Neural cell (in vitro differentiated cells): ENCODE results near the gene TRIM66. TPM values are rescaled to one million over a fixed set of nuclear protein-coding genes. Genes with fewer than 3 reads are reported as not detected.

Experiments
- H2AFZ ChIP-seq: fragments of 200-600, 300-800 bp; sonication (generic), shearing (Covaris generic); 2 replicates; pipeline ENCODE4 v1.6.0; 2014; ENCODE audit warnings: low read depth, mild to moderate bottlenecking, antibody characterized with exemption, low read length, moderate library complexity
- H3F3A ChIP-seq: fragments of 200-600 bp; shearing (Covaris generic); 2 replicates; pipeline ENCODE4 v1.6.1; 2016; ENCODE audit warnings: mild to moderate bottlenecking, moderate library complexity, mixed read lengths, antibody characterized with exemption, low read length; ENCODE audit not compliant: insufficient read depth, poor library complexity, severe bottlenecking
- H3K27ac ChIP-seq: fragments of 200-600, 300-800 bp; sonication (generic), shearing (Covaris generic); 2 replicates; pipeline ENCODE4 v1.5.1; 2014; ENCODE audit warnings: mild to moderate bottlenecking, low read length, moderate library complexity
- H3K27me3 ChIP-seq: fragments of 300-800, 200-600 bp; sonication (generic), shearing (Covaris generic); 2 replicates; pipeline ENCODE4 v1.6.0; 2014; ENCODE audit warnings: mild to moderate bottlenecking, low read depth, low read length, moderate library complexity; ENCODE audit not compliant: insufficient read depth
- H3K36me3 ChIP-seq: fragments of 300-800, 200-600 bp; sonication (generic), shearing (Covaris generic); 2 replicates; pipeline ENCODE4 v1.5.1; 2014; ENCODE audit warnings: mild to moderate bottlenecking, antibody characterized with exemption, low read length, moderate library complexity; ENCODE audit not compliant: insufficient read depth
- H3K4me2 ChIP-seq: fragments of 300-800, 200-600 bp; sonication (generic), shearing (Covaris generic); 2 replicates; pipeline ENCODE4 v1.6.0; 2014; ENCODE audit warnings: mild to moderate bottlenecking, low read length
- H3K4me3 ChIP-seq: fragments of 300-800, 200-600 bp; sonication (generic), shearing (Covaris generic); 2 replicates; pipeline ENCODE4 v1.5.1; 2014; ENCODE audit warnings: mild to moderate bottlenecking, low read length, moderate library complexity
- H3K79me2 ChIP-seq: fragments of 200-600 bp; shearing (Covaris generic); replicated peaks from 2 replicates; pipeline ENCODE4 v1.6.0; 2014; ENCODE audit warnings: mild to moderate bottlenecking, low read length, moderate library complexity; ENCODE audit not compliant: insufficient read depth
- H3K9ac ChIP-seq: fragments of 300-800, 200-600 bp; sonication (generic), shearing (Covaris generic); 2 replicates; pipeline ENCODE4 v1.6.1; 2016; ENCODE audit warnings: mild to moderate bottlenecking, low read length, mixed read lengths
- H3K9me2 ChIP-seq: fragments of 200-600 bp; shearing (Covaris generic); 2 replicates; pipeline ENCODE4 v1.6.1; 2016; ENCODE audit warnings: mild to moderate bottlenecking, low read length, mixed read lengths; ENCODE audit not compliant: insufficient read depth
- H3K9me3 ChIP-seq: fragments of 200-600, 300-800 bp; sonication (generic), shearing (Covaris generic); 2 replicates; pipeline ENCODE4 v1.6.1; 2016; ENCODE audit warnings: mild to moderate bottlenecking, mixed run types, low read length, moderate library complexity, mixed read lengths
- H4K20me1 ChIP-seq: fragments of 200-600 bp; shearing (Covaris generic); 2 replicates; pipeline ENCODE4 v1.6.1; 2016; ENCODE audit warnings: mild to moderate bottlenecking, mixed run types; ENCODE audit not compliant: insufficient read depth
- EP300 ChIP-seq: fragments of 450-650 bp; conservative IDR thresholded peaks from 2 replicates; pipeline ENCODE4 v1.6.1; 2014; ENCODE audit warnings: antibody characterized with exemption, mild to moderate bottlenecking, moderate library complexity; ENCODE audit not compliant: poor library complexity, severe bottlenecking
- EZH2 ChIP-seq: fragments of 200-600, 300-800 bp; shearing (Covaris generic), sonication (generic); IDR thresholded peaks from 2 replicates; pipeline ENCODE4 v1.6.1; 2014; ENCODE audit warnings: antibody characterized with exemption, low read length, borderline replicate concordance, mild to moderate bottlenecking; ENCODE audit not compliant: insufficient read depth, poor library complexity, severe bottlenecking
- MXI1 ChIP-seq: fragments of 450-650 bp; conservative IDR thresholded peaks from 2 replicates; pipeline ENCODE4 v1.6.1; 2014; ENCODE audit warnings: antibody characterized with exemption, mild to moderate bottlenecking; ENCODE audit not compliant: poor library complexity, severe bottlenecking
- POLR2AphosphoS5 ChIP-seq: IDR thresholded peaks from 2 replicates; pipeline ENCODE4 v1.6.1; 2012
- RAD21 ChIP-seq: fragments of 450-650 bp; conservative IDR thresholded peaks from 2 replicates; pipeline ENCODE4 v1.6.1; 2014; ENCODE audit warnings: antibody characterized with exemption, mild to moderate bottlenecking, moderate library complexity
- REST ChIP-seq: IDR thresholded peaks from 2 replicates; pipeline ENCODE4 v1.6.1; 2012; ENCODE audit warnings: borderline replicate concordance
- SMC3 ChIP-seq: fragments of 450-650 bp; conservative IDR thresholded peaks from 2 replicates; pipeline ENCODE4 v1.6.1; 2014; ENCODE audit warnings: antibody characterized with exemption, mild to moderate bottlenecking, moderate library complexity; ENCODE audit not compliant: poor library complexity
- TAF1 ChIP-seq: IDR thresholded peaks from 2 replicates; pipeline ENCODE4 v1.6.1; 2012; ENCODE audit warnings: low read depth
- polyA plus RNA-seq: library from polyadenylated mRNA; depleted of rRNA; stranded (reverse); fragments of >200 nt; gene quantifications from 2 replicates; pipeline ENCODE4 v1.2.3, GENCODE V29; 2014
- TF ChIP-seq, protein P1 (sequence below): fragments of 450-650 bp; IDR thresholded peaks from 2 replicates; pipeline ENCODE4 v1.5.1; 2014; ENCODE audit warnings: antibody characterized with exemption, mild to moderate bottlenecking, moderate library complexity; ENCODE audit not compliant: poor library complexity, severe bottlenecking

TRIM66 gene
- polyA plus RNA-seq, 1 donor from 2014 or later: 0.82 TPM

- Histone ChIP-seq H3K4me3 (peak overlapping the region; percentile 81), H3K4me2 (no peak overlapping the region), H3K27ac (no peak overlapping the region)
These were observed 2.3 kb upstream of the TRIM66 start for GRCh38 chr11:8684600-8685290.

DNA sequence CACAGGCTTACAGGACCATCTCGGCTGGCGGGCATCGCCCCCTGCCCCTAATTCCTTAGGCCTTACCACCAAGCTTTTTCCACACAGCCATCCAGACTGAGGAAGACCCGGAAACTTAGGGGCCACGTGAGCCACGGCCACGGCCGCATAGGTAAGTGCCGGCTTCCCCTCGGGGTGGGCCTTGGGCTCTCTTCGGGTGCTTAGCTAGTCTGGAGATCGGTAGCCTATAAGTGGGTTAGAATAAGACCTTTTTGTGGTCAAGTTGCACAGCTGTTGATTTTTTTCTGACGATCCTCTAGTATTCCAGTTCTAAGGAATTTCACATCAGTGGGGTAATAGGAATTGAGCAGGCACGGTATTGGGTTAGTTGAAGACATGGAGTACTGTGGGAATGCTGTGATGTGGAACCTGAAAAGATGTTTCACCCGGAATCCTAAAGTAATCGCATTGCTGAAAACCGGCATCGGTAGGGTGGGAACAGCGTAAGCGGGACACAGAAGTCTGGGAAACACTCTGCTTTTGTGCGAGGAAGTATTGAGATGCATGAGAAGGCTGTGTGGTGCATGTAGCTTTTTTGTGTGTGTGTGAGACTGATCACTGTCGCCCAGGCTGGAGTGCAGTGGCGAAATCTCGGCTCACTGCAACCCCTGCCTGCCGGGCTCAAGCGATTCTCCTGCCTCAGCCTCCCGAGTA lies 796 bp upstream of the TRIM66 start:
- Histone ChIP-seq H3K4me2 (peak overlapping the region; percentile 98), H3K9me2 (no peaks in the 10 kb centered on the region), H3F3A (peaks cover 6% of the 10 kb centered on the region), H3K27me3 (no peaks in the 10 kb centered on the region), H2AFZ (peak overlapping the region; percentile 96), H3K27ac (peak overlapping the region; percentile 97), H3K9ac (peak overlapping the region; percentile 98), H3K79me2 (peaks cover 19% of the 10 kb centered on the region), H3K4me3 (peak overlapping the region; percentile 81), H3K9me3 (no peaks in the 10 kb centered on the region), H3K36me3 (peaks cover 8% of the 10 kb centered on the region), H4K20me1 (no peaks in the 10 kb centered on the region)
- no peak for TF ChIP-seq POLR2AphosphoS5
- peak; percentile 18 for TF ChIP-seq MXI1

More at GRCh38 chr11:8684600-8685290, 2.3 kb upstream of the TRIM66 start:
- Histone ChIP-seq H3K79me2 (peaks cover 19% of the 10 kb centered on the region), H2AFZ (no peak overlapping the region), H3K9me2 (no peaks in the 10 kb centered on the region), H3F3A (peaks cover 13% of the 10 kb centered on the region), H3K9ac (peak overlapping the region; percentile 98), H3K36me3 (peaks cover 8% of the 10 kb centered on the region), H3K9me3 (no peaks in the 10 kb centered on the region), H3K27me3 (no peaks in the 10 kb centered on the region), H4K20me1 (no peaks in the 10 kb centered on the region)
- TF ChIP-seq SMC3 (no peak), EZH2 (no peak), TAF1 (no peak), POLR2AphosphoS5 (no peak), EP300 (no peak), RAD21 (no peak), REST (no peak), MXI1 (no peak)
- TF ChIP-seq, protein P1, sequence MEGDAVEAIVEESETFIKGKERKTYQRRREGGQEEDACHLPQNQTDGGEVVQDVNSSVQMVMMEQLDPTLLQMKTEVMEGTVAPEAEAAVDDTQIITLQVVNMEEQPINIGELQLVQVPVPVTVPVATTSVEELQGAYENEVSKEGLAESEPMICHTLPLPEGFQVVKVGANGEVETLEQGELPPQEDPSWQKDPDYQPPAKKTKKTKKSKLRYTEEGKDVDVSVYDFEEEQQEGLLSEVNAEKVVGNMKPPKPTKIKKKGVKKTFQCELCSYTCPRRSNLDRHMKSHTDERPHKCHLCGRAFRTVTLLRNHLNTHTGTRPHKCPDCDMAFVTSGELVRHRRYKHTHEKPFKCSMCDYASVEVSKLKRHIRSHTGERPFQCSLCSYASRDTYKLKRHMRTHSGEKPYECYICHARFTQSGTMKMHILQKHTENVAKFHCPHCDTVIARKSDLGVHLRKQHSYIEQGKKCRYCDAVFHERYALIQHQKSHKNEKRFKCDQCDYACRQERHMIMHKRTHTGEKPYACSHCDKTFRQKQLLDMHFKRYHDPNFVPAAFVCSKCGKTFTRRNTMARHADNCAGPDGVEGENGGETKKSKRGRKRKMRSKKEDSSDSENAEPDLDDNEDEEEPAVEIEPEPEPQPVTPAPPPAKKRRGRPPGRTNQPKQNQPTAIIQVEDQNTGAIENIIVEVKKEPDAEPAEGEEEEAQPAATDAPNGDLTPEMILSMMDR: no peak
